Measurements from ENCODE around the gene SLC66A1. TPM values are rescaled to one million over a fixed set of nuclear protein-coding genes. Genes with fewer than 3 reads are reported as not detected.

SLC66A1 gene
- total and polyA plus RNA-seq, 2 donors (not counting 3 experiments of a cell fraction or from before 2014, with no cell fraction given), result 15.3 to 32.6 TPM

- BruUV-seq (replicated peaks), result no TSS peak
- Histone ChIP-seq H3K27ac (ENCODE audit: insufficient read depth, low read depth, low read length) (no peak overlapping the region), H3K27me3 (ENCODE audit: control insufficient read depth in 2 of 2, insufficient read depth in 2 of 2, low read length in 2 of 2) (no peaks in the 10 kb centered on the region), H2AFZ (ENCODE audit: low read depth, low read length) (no peak overlapping the region), H3K9ac (replicated peaks; ENCODE audit: extremely low read depth, insufficient read depth, low read length) (no peak overlapping the region), H3K9me1 (replicated peaks; ENCODE audit: control insufficient read depth, extremely low read depth, insufficient read depth, low read length) (no peaks in the 10 kb centered on the region), H3K36me3 (ENCODE audit: control insufficient read depth in 2 of 2, extremely low read depth in 1 of 2, insufficient read depth in 2 of 2, low read length in 2 of 2) (peaks cover 4 to 37% of the 10 kb centered on the region in 2 experiments), H3K79me2 (ENCODE audit: control insufficient read depth, insufficient read depth, low read length) (no peaks in the 10 kb centered on the region), H3K4me3 (replicated peaks in 1 of 3; ENCODE audit: insufficient read depth in 1 of 3, low read depth in 1 of 3, low read length in 3 of 3) (no peak overlapping the region), H3K9me3 (replicated peaks; ENCODE audit: control insufficient read depth, insufficient read depth, low read length) (no peaks in the 10 kb centered on the region), H3K4me2 (ENCODE audit: insufficient read depth, low read length) (no peak overlapping the region), H4K20me1 (replicated peaks; ENCODE audit: control insufficient read depth, extremely low read depth, insufficient read depth, low read length) (no peaks in the 10 kb centered on the region), H3K4me1 (ENCODE audit: control insufficient read depth, extremely low read depth, insufficient read depth, low read length) (no peaks in the 10 kb centered on the region)
- CTCF ChIA-PET, result interaction anchor here (1.6 kb wide), 1 partner anchor 327 kb away, joined by 4 read pairs; no protein-coding TSS in a partner anchor
- no peak for DNase-seq (ENCODE audit: low read depth, low spot score)
- no peak for FAIRE-seq
- no peak for TF ChIP-seq POLR2A (IDR thresholded peaks at IDR 0.05; ENCODE audit: low read depth, low read length)
- TF ChIP-seq EZH2 (IDR thresholded peaks at IDR 0.05; ENCODE audit: borderline replicate concordance, low read depth, low read length, severe bottlenecking), result no peak
- TF ChIP-seq GATA2 (IDR thresholded peaks at IDR 0.05; ENCODE audit: insufficient read depth, insufficient read length, low read depth, low read length), result no peak
- no peak for TF ChIP-seq JUN (IDR thresholded peaks at IDR 0.05; ENCODE audit: borderline replicate concordance, insufficient read depth, insufficient read length, low read depth)
- no peak for TF ChIP-seq FOS (IDR thresholded peaks at IDR 0.05; ENCODE audit: borderline replicate concordance, insufficient read depth, low read length)
- no peak for TF ChIP-seq MAX (IDR thresholded peaks at IDR 0.05; ENCODE audit: insufficient read depth, insufficient read length)
- TF ChIP-seq MYC (IDR thresholded peaks at IDR 0.05; ENCODE audit: low read depth, low read length), result no peak
- no peak for TF ChIP-seq CTCF (IDR thresholded peaks at IDR 0.05; ENCODE audit: extremely low read depth in 1 of 2, insufficient read depth in 1 of 2, low read depth in 1 of 2, low read length in 2 of 2)
- TF ChIP-seq POLR2AphosphoS5 (IDR thresholded peaks at IDR 0.05; ENCODE audit: insufficient read depth, low read depth, low read length), result no peak
- dilution Hi-C loops (cut with MboI; ENCODE audit: extremely low pct_ligation_motif_present, low sequenced_read_pairs), result no loop called here
- POLR2A ChIA-PET, result no interaction called here
- intact Hi-C loops (cut with micrococcal nuclease), result no loop called here
Observed at GRCh38 chr1:19326748-19327065, 14.6 kb downstream of the SLC66A1 start.

Data from endothelial cell of umbilical vein (primary cell).